Measurements from ENCODE around the gene CHSY3. TPM values are rescaled to one million over a fixed set of nuclear protein-coding genes. Genes with fewer than 3 reads are reported as not detected.

Gene CHSY3
- polyA plus RNA-seq, 3 donors, result not detected

DNA sequence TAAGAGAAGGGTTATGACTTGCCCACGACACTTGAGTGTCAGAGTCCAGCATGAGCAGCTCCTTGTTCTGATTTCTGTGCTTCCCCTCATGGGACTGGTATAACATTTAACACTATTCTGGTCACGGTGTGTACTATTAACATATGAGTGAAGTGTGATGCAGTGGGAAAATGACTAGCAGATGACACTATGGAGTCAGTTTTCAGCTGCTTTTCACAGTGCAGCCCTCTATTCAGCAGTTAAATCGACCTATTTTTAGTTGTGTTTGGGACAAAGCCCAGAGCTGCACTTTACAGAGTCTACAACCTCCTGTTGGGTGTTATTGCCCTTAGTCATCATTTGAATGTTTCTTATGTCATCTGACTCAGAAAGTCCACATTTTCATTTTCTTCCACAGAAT lies 59.1 kb downstream of the CHSY3 start:
- 73% methylated on average over 2 of the region's 3 CpGs for WGBS (ENCODE audit: insufficient coverage)
- H3K4me2 ChIP-seq (replicated peaks; ENCODE audit: extremely low read depth, low read length, poor library complexity, severe bottlenecking), result no peak overlapping the region

GRCh38 chr5:129966071-129966470 lies 61.8 kb downstream of the CHSY3 start:
- no peaks in the 10 kb centered on the region for H3K4me1 ChIP-seq (ENCODE audit: control insufficient read depth in 1 of 2, insufficient read depth in 2 of 2, low read length in 2 of 2)
- H3K9me3 Mint-ChIP-seq, result peaks cover 0 to 5% (median 0%) of the 10 kb centered on the region in 7 donors
- no peaks in the 10 kb centered on the region for H3K27me3 ChIP-seq (ENCODE audit: control insufficient read depth in 2 of 2, insufficient read depth in 2 of 2, low read length in 2 of 2)
- H4K20me1 ChIP-seq (ENCODE audit: insufficient read depth, low read length), result no peaks in the 10 kb centered on the region
- no peak for DNase-seq
- H3K27me3 Mint-ChIP-seq (ENCODE audit: low read depth in 3 of 3), result no peaks in the 10 kb centered on the region
- intact Hi-C loops (cut with micrococcal nuclease), result no loop called here
- H3K27ac Mint-ChIP-seq, result no peak overlapping the region
- H3K4me2 ChIP-seq (replicated peaks; ENCODE audit: extremely low read depth, low read length, poor library complexity, severe bottlenecking), result no peak overlapping the region
- H3K9ac ChIP-seq (ENCODE audit: insufficient read depth, low read length, poor library complexity, severe bottlenecking), result no peak overlapping the region
- H3K36me3 Mint-ChIP-seq, result no peaks in the 10 kb centered on the region
- H3K4me3 ChIP-seq (replicated peaks in 1 of 3; ENCODE audit: low read depth in 2 of 3, low read length in 3 of 3), result no peak overlapping the region
- H3K27ac ChIP-seq (ENCODE audit: low read depth in 1 of 2, low read length in 2 of 2), result no peak overlapping the region
- no peak overlapping the region for H3K4me3 Mint-ChIP-seq
- no peak overlapping the region for H2AFZ ChIP-seq (ENCODE audit: insufficient read depth, low read depth, low read length, poor library complexity, severe bottlenecking)
- no peaks in the 10 kb centered on the region for H3K9me3 ChIP-seq (replicated peaks in 1 of 2; ENCODE audit: control insufficient read depth in 1 of 2, insufficient read depth in 1 of 2, low read length in 2 of 2)
- no peaks in the 10 kb centered on the region for H3K79me2 ChIP-seq (ENCODE audit: insufficient read depth, low read length)
- no peak for TF ChIP-seq CTCF (IDR thresholded peaks at IDR 0.05)
- H3K36me3 ChIP-seq (replicated peaks in 1 of 2; ENCODE audit: control insufficient read depth in 1 of 2, insufficient read depth in 2 of 2, low read length in 2 of 2), result no peaks in the 10 kb centered on the region
- no CpG with 5 or more reads among the region's 2 CpGs for WGBS (ENCODE audit: insufficient coverage)
- no peaks in the 10 kb centered on the region for H3K4me1 Mint-ChIP-seq

More for the DNA sequence above, 59.1 kb downstream of the CHSY3 start:
- no peak overlapping the region for H3K4me3 ChIP-seq (replicated peaks in 1 of 3; ENCODE audit: low read depth in 2 of 3, low read length in 3 of 3)
- TF ChIP-seq CTCF (IDR thresholded peaks at IDR 0.05), result no peak
- H3K79me2 ChIP-seq (ENCODE audit: insufficient read depth, low read length), result no peaks in the 10 kb centered on the region
- H2AFZ ChIP-seq (ENCODE audit: insufficient read depth, low read depth, low read length, poor library complexity, severe bottlenecking), result no peak overlapping the region
- no peaks in the 10 kb centered on the region for H3K36me3 ChIP-seq (replicated peaks in 1 of 2; ENCODE audit: control insufficient read depth in 1 of 2, insufficient read depth in 2 of 2, low read length in 2 of 2)
- no peaks in the 10 kb centered on the region for H3K9me3 ChIP-seq (replicated peaks in 1 of 2; ENCODE audit: control insufficient read depth in 1 of 2, insufficient read depth in 1 of 2, low read length in 2 of 2)
- H3K4me1 ChIP-seq (ENCODE audit: control insufficient read depth in 1 of 2, insufficient read depth in 2 of 2, low read length in 2 of 2), result no peaks in the 10 kb centered on the region
- intact Hi-C loops (cut with micrococcal nuclease), result no loop called here
- H3K27ac Mint-ChIP-seq, result no peak overlapping the region
- no peak overlapping the region for H3K9ac ChIP-seq (ENCODE audit: insufficient read depth, low read length, poor library complexity, severe bottlenecking)
- no peak overlapping the region for H3K27ac ChIP-seq (ENCODE audit: low read depth in 1 of 2, low read length in 2 of 2)
- H3K27me3 ChIP-seq (ENCODE audit: control insufficient read depth in 2 of 2, insufficient read depth in 2 of 2, low read length in 2 of 2), result no peaks in the 10 kb centered on the region
- DNase-seq, result no peak
- peaks cover 0 to 5% (median 1%) of the 10 kb centered on the region in 7 donors for H3K9me3 Mint-ChIP-seq
- no peak overlapping the region for H3K4me3 Mint-ChIP-seq
- no peaks in the 10 kb centered on the region for H4K20me1 ChIP-seq (ENCODE audit: insufficient read depth, low read length)
- H3K36me3 Mint-ChIP-seq, result no peaks in the 10 kb centered on the region
- no peaks in the 10 kb centered on the region for H3K27me3 Mint-ChIP-seq (ENCODE audit: low read depth in 3 of 3)
- no peaks in the 10 kb centered on the region for H3K4me1 Mint-ChIP-seq
